AG09309 (cell line): ENCODE data around the gene PRSS57.

Experiments used
- DNase-seq: peaks from one replicate; pipeline ENCODE4 v3.0.0-alpha.2; 2010; ENCODE audit warnings: low read depth
- H3K4me3 ChIP-seq: 2 replicates; pipeline ENCODE4 v1.5.1; 2011; ENCODE audit warnings: mild to moderate bottlenecking, low read depth, low read length, moderate library complexity; ENCODE audit not compliant: control insufficient read depth
- TF ChIP-seq, protein P1 (sequence below): IDR thresholded peaks from 2 replicates; pipeline ENCODE4 v1.5.1; 2011; ENCODE audit warnings: mild to moderate bottlenecking, low read depth, low read length, inconsistent platforms; ENCODE audit not compliant: insufficient read depth, control insufficient read depth; ENCODE audit errors: missing control alignments

Gene PRSS57

DNA sequence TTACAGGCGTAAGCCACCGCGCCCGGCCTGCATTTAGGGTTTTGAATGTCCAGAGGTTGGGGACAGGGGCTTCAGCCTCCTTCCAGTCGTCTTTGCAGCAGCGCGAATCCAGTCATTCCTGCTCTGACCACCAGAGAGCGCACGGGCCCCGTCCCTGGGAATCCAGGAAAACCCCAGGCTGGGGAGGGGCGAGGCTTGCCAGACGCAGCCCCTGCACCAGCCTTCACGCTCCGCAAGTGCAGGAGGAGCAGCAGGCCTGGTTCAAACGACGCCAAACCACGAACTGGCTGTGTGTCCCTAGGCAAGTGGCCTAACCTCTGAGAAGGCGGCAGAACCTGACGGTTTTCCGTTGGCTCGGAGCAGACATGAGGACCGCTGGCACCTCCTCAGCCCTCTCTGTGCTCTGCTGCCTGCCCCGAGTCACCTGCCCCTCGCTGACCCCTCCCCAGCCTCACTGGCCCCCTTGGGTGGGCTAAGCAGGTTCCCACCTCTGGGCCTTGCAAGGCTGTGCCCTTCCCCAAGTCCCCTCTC lies 30.3 kb downstream of the PRSS57 start:
- TF ChIP-seq, protein P1, sequence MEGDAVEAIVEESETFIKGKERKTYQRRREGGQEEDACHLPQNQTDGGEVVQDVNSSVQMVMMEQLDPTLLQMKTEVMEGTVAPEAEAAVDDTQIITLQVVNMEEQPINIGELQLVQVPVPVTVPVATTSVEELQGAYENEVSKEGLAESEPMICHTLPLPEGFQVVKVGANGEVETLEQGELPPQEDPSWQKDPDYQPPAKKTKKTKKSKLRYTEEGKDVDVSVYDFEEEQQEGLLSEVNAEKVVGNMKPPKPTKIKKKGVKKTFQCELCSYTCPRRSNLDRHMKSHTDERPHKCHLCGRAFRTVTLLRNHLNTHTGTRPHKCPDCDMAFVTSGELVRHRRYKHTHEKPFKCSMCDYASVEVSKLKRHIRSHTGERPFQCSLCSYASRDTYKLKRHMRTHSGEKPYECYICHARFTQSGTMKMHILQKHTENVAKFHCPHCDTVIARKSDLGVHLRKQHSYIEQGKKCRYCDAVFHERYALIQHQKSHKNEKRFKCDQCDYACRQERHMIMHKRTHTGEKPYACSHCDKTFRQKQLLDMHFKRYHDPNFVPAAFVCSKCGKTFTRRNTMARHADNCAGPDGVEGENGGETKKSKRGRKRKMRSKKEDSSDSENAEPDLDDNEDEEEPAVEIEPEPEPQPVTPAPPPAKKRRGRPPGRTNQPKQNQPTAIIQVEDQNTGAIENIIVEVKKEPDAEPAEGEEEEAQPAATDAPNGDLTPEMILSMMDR = peak; percentile 94
- DNase-seq = no peak
- peak overlapping the region; percentile 34 for H3K4me3 ChIP-seq

- no peak for DNase-seq
- peak overlapping the region; percentile 57 for H3K4me3 ChIP-seq
- TF ChIP-seq, protein P1 = no peak
These were observed 31.6 kb downstream of the PRSS57 start for GRCh38 chr19:663682-664117.

DNA sequence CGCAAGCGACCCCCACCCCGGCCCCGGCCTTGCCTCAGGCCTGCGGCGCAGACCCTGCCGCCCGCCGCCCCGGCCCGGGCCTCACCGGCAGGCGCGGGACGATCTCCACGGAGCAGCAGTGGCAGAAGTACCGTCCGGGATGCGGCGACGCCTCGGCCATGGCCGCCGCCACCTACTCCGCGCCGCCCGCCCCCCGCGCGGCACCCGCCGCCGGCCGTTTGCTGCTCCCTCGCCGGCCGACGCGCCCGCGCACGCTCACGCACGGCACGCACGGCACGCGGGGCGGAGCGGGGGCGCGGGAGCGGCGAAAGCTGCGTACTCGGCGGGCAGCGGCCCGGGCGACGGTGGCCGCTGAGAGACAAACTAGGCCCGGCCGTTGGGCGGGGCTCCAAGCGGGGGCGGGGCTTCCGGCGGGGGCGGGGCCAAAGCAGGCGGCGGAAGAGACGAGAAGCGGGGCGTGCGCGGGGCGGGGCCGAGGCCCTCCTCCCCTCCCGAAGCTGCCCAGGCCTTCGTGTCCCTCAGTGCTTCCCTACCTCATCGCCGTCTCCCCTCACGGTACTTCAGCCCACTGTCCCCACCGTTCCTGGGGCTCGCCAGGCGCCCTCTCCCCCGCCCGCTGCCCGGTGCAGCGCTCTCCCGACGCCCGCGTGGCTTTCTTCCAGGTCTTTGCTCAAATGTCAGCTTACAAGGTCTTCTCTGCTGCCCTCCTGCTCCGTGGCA lies 32.1 kb downstream of the PRSS57 start, which contains the start of gene RNF126:
RNF126 (minus strand) TSS at position 253 of the 720 bp plus-strand sequence; CDS start at position 160, 93 bp downstream.
- TF ChIP-seq, protein P1 = no peak
- peak; percentile 51 for DNase-seq
- peak within 1 kb of the TSS; percentile 73 for H3K4me3 ChIP-seq

DNA sequence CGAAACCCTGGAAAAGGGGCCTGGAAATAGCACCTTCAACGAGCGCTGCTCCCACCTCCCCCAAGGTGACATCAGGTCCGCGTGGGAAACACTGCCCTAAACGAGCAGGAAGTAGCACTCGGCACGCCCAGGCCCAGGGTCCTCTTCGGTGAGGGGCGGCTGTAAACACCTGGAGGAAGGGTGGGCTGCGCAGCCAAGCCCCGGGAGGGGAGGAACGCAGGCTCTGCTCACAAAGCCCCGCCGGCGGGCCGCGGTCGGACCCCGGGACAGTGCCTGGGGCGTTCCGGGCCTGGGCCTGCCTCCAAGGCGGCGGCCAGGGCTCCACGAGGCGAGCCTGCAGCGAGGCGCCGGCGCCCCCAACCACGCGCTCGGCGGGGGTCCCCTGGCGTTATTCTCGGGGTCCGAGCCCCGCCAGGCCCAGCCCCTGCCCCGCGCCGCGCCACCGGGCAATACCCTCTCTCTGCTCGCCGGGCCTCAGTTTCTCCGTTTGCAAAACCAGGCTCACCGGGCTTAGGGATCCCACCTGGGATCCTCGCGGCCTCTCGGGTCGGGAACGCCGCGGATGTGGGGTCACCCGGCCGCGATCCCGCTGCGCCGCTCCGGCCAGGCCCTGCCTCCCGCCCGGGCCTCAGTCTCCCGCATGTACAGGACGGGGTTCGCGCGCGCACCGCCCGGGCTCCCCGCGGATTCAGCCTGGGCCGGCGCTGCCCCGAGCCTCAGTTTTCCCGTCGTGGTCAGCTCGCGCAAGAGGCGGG lies 32.9 kb downstream of the PRSS57 start:
- DNase-seq = no peak
- TF ChIP-seq, protein P1 = no peak
- H3K4me3 ChIP-seq = peak overlapping the region; percentile 73

DNA sequence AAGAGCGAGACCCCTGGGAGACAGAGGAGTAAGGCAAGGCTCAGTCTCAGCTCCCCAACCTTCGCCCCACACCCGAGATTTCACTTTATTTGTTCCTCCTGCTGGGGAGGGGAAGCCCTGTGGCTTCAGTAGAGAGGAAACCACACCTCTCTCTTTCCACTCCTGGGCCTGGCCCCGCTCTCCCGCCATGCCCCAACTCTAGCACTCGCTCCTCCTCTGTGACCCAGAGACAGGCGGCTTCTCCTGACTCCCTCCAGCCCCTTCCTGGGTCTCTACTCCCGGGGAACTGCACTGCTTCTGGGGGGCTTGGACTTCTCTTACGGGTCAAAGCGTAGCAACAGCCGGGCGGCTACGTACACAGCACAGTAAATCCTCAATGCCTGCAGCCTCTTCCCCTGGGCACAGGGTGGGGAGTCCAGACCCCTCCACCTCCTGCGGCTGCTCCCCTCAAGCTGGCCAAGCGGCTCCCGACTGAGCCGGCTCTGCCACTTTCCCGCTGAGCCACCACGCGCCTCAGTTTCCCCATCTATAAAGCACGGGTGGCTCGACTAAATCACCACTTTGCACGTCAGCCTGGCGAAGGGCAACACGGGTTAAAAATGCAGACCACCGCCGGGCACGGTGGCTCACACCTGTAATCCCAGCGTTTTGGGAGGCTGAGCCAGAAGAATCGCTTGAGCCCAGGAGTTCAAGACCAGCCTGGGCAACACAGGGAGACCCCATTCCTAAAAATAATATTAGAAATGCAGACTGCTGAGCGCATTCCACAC lies 33.6 kb downstream of the PRSS57 start:
- DNase-seq = no peak
- peak overlapping the region; percentile 73 for H3K4me3 ChIP-seq
- TF ChIP-seq, protein P1 = no peak
